ENCODE results near the gene LRRC26. TPM values are rescaled to one million over a fixed set of nuclear protein-coding genes. Genes with fewer than 3 reads are reported as not detected.

Gene LRRC26
- total and polyA plus RNA-seq, 2 of the 13 experiments (the other 11 are each of a cell fraction or from before 2014, with no cell fraction given), result not detected

- TF ChIP-seq, protein P1, sequence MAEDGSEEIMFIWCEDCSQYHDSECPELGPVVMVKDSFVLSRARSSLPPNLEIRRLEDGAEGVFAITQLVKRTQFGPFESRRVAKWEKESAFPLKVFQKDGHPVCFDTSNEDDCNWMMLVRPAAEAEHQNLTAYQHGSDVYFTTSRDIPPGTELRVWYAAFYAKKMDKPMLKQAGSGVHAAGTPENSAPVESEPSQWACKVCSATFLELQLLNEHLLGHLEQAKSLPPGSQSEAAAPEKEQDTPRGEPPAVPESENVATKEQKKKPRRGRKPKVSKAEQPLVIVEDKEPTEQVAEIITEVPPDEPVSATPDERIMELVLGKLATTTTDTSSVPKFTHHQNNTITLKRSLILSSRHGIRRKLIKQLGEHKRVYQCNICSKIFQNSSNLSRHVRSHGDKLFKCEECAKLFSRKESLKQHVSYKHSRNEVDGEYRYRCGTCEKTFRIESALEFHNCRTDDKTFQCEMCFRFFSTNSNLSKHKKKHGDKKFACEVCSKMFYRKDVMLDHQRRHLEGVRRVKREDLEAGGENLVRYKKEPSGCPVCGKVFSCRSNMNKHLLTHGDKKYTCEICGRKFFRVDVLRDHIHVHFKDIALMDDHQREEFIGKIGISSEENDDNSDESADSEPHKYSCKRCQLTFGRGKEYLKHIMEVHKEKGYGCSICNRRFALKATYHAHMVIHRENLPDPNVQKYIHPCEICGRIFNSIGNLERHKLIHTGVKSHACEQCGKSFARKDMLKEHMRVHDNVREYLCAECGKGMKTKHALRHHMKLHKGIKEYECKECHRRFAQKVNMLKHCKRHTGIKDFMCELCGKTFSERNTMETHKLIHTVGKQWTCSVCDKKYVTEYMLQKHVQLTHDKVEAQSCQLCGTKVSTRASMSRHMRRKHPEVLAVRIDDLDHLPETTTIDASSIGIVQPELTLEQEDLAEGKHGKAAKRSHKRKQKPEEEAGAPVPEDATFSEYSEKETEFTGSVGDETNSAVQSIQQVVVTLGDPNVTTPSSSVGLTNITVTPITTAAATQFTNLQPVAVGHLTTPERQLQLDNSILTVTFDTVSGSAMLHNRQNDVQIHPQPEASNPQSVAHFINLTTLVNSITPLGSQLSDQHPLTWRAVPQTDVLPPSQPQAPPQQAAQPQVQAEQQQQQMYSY (CRISPR knock-in tag; IDR thresholded peaks at IDR 0.05), result peak; percentile 76; the same call in 1 of the 2 replicates
- no peak for TF ChIP-seq GABPA (IDR thresholded peaks at IDR 0.05; ENCODE audit: low read depth, low read length)
- TF ChIP-seq GABPA (CRISPR knock-in tag; IDR thresholded peaks at IDR 0.05; ENCODE audit: low read depth), result peak; percentile 95
- peak; percentile 82 for TF ChIP-seq YEATS4 (CRISPR knock-in tag; IDR thresholded peaks at IDR 0.05; ENCODE audit: borderline replicate concordance)
- peak; percentile 46; the same call in 1 of the 2 replicates for TF ChIP-seq SIX4 (CRISPR knock-in tag; IDR thresholded peaks at IDR 0.05)
- TF ChIP-seq MNT (IDR thresholded peaks at IDR 0.05), result 0 out of 2 replicates have a peak, but pooled peaks have one; percentile 18
- TF ChIP-seq, protein P2, sequence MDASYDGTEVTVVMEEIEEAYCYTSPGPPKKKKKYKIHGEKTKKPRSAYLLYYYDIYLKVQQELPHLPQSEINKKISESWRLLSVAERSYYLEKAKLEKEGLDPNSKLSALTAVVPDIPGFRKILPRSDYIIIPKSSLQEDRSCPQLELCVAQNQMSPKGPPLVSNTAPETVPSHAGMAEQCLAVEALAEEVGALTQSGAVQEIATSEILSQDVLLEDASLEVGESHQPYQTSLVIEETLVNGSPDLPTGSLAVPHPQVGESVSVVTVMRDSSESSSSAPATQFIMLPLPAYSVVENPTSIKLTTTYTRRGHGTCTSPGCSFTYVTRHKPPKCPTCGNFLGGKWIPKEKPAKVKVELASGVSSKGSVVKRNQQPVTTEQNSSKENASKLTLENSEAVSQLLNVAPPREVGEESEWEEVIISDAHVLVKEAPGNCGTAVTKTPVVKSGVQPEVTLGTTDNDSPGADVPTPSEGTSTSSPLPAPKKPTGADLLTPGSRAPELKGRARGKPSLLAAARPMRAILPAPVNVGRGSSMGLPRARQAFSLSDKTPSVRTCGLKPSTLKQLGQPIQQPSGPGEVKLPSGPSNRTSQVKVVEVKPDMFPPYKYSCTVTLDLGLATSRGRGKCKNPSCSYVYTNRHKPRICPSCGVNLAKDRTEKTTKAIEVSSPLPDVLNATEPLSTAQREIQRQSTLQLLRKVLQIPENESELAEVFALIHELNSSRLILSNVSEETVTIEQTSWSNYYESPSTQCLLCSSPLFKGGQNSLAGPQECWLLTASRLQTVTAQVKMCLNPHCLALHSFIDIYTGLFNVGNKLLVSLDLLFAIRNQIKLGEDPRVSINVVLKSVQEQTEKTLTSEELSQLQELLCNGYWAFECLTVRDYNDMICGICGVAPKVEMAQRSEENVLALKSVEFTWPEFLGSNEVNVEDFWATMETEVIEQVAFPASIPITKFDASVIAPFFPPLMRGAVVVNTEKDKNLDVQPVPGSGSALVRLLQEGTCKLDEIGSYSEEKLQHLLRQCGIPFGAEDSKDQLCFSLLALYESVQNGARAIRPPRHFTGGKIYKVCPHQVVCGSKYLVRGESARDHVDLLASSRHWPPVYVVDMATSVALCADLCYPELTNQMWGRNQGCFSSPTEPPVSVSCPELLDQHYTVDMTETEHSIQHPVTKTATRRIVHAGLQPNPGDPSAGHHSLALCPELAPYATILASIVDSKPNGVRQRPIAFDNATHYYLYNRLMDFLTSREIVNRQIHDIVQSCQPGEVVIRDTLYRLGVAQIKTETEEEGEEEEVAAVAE (CRISPR knock-in tag; IDR thresholded peaks at IDR 0.05; ENCODE audit: borderline replicate concordance), result peak; percentile 47; the same call in 1 of the 2 replicates
- TF ChIP-seq HCFC1 (IDR thresholded peaks at IDR 0.05; ENCODE audit: low read depth, low read length), result peak; percentile 69
- no peak for TF ChIP-seq PRMT3 (CRISPR knock-in tag; IDR thresholded peaks at IDR 0.05; ENCODE audit: borderline replicate concordance, low read depth)
- no peak for TF ChIP-seq PHF21A (CRISPR knock-in tag; IDR thresholded peaks at IDR 0.05)
- TF ChIP-seq, protein P3, sequence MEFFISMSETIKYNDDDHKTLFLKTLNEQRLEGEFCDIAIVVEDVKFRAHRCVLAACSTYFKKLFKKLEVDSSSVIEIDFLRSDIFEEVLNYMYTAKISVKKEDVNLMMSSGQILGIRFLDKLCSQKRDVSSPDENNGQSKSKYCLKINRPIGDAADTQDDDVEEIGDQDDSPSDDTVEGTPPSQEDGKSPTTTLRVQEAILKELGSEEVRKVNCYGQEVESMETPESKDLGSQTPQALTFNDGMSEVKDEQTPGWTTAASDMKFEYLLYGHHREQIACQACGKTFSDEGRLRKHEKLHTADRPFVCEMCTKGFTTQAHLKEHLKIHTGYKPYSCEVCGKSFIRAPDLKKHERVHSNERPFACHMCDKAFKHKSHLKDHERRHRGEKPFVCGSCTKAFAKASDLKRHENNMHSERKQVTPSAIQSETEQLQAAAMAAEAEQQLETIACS (CRISPR knock-in tag; IDR thresholded peaks at IDR 0.05), result peak; percentile 37; the same call in 1 of the 2 replicates
- 0 out of 2 replicates have a peak, but pooled peaks have one; percentile 47 for TF ChIP-seq ZNF564 (CRISPR knock-in tag; IDR thresholded peaks at IDR 0.05)
Observed at GRCh38 chr9:137205126-137206069, 35.5 kb upstream of the LRRC26 start, which contains the start of the genes NDOR1 and TMEM203 (continued).

All from HepG2 (cell line).